ENCODE measurements around the gene IFNGR1. TPM values are rescaled to one million over a fixed set of nuclear protein-coding genes. Genes with fewer than 3 reads are reported as not detected.
A peak's percentile ranks its signal among the peaks of the same experiment; 100 is the strongest.
"Not testable (repeated sequence)": the region's sequence is repeated elsewhere in the genome, so short reads cannot be mapped to it uniquely, and the experiment has no call there.

Gene IFNGR1
- total RNA-seq, 4 donors from 2014 or later: 53.5 to 122 (median 94.9) TPM

- Histone ChIP-seq H3K9me3 (peaks cover 0 to 3% of the 10 kb centered on the region in 2 donors), H3K36me3 (no peaks in the 10 kb centered on the region), H3K4me3 (no peak overlapping the region), H3K27me3 (no peaks in the 10 kb centered on the region), H3K4me1 (no peaks in the 10 kb centered on the region), H3K27ac (no peak overlapping the region)
- TF ChIP-seq CTCF (IDR thresholded peaks at IDR 0.05) (no peak), POLR2A (IDR thresholded peaks at IDR 0.05) (no peak)
- DNase-seq: no peak
- intact Hi-C loops (cut with DNase I; ENCODE audit: low total_unique reads): no loop called here
Measured at GRCh38 chr6:137258170-137258569, 39.0 kb upstream of the IFNGR1 start.

DNA sequence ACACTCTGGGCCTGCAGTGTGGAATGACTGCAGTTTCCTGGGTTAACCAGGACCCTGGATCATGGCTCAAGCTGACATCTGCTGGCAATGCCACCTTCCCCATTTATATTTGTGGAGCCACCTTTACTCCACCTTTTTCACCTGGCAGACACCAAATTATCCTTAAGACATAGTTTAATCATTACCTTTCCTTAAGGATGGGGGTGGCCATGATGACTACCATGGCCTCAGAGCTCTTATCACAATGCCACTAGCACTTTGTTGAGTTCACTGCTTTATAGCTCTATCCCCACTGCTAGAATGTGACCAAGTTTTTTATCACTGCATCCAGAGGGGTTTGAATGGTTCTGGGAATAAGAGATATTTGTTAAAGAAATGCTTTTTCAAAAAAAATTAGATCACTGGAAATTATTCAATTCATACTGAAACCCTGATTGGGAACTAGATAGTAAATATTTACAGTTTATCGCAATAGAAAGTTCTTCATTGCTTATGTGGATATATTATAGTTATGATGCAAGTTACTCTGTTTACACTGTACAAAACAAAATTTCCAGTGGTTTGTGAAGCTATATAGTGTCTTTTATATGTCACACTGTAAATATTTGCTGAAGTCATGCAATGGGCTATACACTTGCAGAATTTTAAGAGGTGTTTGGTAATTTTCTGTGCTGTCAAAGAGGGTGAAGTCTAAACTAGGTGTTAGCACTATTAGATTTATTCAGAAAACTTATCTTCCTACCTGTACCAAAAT, 37.3 kb upstream of the IFNGR1 start:
- H3K36me3 ChIP-seq: no peaks in the 10 kb centered on the region
- no peak overlapping the region for H3K4me3 ChIP-seq
- no peaks in the 10 kb centered on the region for H3K27me3 ChIP-seq
- intact Hi-C loops (cut with DNase I; ENCODE audit: low total_unique reads): no loop called here
- H3K27ac ChIP-seq: no peak overlapping the region
- H3K4me1 ChIP-seq: no peaks in the 10 kb centered on the region
- peaks cover 0 to 3% of the 10 kb centered on the region in 2 donors for H3K9me3 ChIP-seq
- TF ChIP-seq POLR2A (IDR thresholded peaks at IDR 0.05) (no peak), CTCF (IDR thresholded peaks at IDR 0.05) (no peak)
- no peak for DNase-seq

GRCh38 chr6:137254966-137255365, 35.8 kb upstream of the IFNGR1 start:
- Histone ChIP-seq H3K27ac (no peak overlapping the region), H3K27me3 (no peaks in the 10 kb centered on the region), H3K4me1 (no peaks in the 10 kb centered on the region), H3K9me3 (peaks cover 0 to 3% of the 10 kb centered on the region in 2 donors), H3K4me3 (no peak overlapping the region), H3K36me3 (no peaks in the 10 kb centered on the region)
- TF ChIP-seq CTCF (IDR thresholded peaks at IDR 0.05) (no peak), POLR2A (IDR thresholded peaks at IDR 0.05) (no peak)
- DNase-seq: no peak
- intact Hi-C loops (cut with DNase I; ENCODE audit: low total_unique reads): no loop called here

DNA sequence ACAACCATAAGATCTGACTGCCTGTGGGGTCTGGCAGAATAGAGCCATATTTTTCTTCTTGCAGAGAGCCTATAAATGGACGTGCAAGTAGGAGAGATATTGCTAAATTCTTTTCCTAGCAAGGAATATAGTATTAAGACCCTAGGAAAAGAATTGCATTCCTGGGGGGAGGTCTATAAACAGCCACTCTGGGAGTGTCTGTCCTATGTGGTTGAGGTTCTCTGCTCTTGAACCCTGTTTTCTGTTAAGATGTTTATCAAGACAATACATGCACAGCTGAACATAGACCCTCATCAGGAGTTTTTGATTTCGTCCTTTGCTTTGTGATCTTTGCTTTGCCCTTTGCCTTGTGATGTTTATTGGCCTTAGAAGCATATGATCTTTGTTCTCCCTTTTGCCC, 35.2 kb upstream of the IFNGR1 start:
- H3K4me3 ChIP-seq; H3K27me3 ChIP-seq; DNase-seq; intact Hi-C loops (cut with DNase I; ENCODE audit: low total_unique reads); H3K9me3 ChIP-seq; H3K4me1 ChIP-seq; H3K36me3 ChIP-seq; H3K27ac ChIP-seq: not testable (repeated sequence)

DNA sequence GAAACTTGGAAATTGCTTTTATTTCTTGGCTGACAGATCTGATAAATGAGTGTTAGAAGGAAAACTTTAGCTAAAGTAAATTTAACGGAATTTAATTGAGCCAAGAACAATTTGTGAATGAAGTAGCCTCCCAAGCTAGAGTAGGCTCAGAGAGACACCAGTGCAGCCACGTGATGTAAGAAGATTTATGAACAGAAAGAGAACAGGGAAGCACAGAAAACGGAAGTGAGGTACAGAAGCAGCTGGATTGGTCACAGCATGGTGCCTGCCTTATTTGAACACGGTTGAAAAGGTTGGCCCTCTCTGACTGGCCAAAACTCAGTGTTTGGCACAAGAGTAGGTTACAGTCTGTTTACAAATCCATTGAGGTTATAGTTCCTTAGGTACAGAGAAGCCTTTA, 29.5 kb upstream of the IFNGR1 start:
- Histone ChIP-seq H3K4me1 (no peaks in the 10 kb centered on the region), H3K9me3 (no peaks in the 10 kb centered on the region), H3K4me3 (no peak overlapping the region), H3K27ac (peak overlapping the region in 1 of 2 donors; percentile 10), H3K36me3 (no peaks in the 10 kb centered on the region), H3K27me3 (no peaks in the 10 kb centered on the region)
- TF ChIP-seq CTCF (IDR thresholded peaks at IDR 0.05): no peak
- TF ChIP-seq POLR2A (IDR thresholded peaks at IDR 0.05): no peak
- intact Hi-C loops (cut with DNase I; ENCODE audit: low total_unique reads): no loop called here
- DNase-seq: no peak

Measured in uterus (tissue), 4 donors.